Uterus (tissue), 2 donors: ENCODE measurements around the gene CYP2W1.

Experiments used
- CTCF ChIP-seq, 4 experiments: fragments of 200-600 bp in 2 of 4; fragments of 450-650 bp in 2 of 4; sonication (generic) in 2 of 4; IDR thresholded peaks; one replicate each; pipeline ENCODE4 v1.5.1; 2016 to 2019; ENCODE audit warnings: antibody characterized with exemption in 4 of 4, mild to moderate bottlenecking in 2 of 4, moderate library complexity in 1 of 4
- POLR2A ChIP-seq, 2 donors: fragments of 450-650 bp; IDR thresholded peaks; one replicate each; pipeline ENCODE4 v1.6.1; 2016; ENCODE audit warnings: antibody characterized with exemption in 2 of 2, mild to moderate bottlenecking in 1 of 2, moderate library complexity in 1 of 2

- TF ChIP-seq CTCF (IDR thresholded peaks at IDR 0.05), result no peak
- no peak for TF ChIP-seq POLR2A (IDR thresholded peaks at IDR 0.05)
These were observed 21.2 kb upstream of the CYP2W1 start for GRCh38 chr7:961546-962400.
